Activated effector memory CD4-positive, alpha-beta T cell treated with Interleukin-2 at 50 U/mL for 16 hours (primary cell): Measurements from ENCODE around the gene RAB31.

ENCODE experiments used
- DNase-seq: peaks from one replicate; pipeline ENCODE4 v3.0.0-alpha.2; 2020

RAB31 gene

DNA sequence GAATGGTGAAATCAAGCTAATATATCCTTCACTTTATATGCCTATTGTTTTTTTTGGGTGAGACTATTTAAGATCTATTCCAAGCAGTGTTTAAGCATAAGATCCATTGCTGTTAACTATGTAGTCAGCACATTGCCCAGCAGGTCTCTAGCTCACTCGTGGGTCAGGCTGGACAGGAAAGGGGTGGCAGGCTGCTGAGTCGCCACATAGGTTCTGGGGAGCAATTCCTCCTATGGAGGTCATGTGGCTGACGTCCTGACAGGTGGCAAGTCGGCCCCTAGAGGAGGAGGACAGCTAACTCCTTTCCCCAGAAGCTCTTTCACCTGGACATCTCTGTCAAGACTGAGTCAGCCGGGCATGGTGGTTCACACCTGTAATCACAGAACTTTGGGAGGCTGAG lies 13.9 kb upstream of the RAB31 start:
- DNase-seq: no peak

DNA sequence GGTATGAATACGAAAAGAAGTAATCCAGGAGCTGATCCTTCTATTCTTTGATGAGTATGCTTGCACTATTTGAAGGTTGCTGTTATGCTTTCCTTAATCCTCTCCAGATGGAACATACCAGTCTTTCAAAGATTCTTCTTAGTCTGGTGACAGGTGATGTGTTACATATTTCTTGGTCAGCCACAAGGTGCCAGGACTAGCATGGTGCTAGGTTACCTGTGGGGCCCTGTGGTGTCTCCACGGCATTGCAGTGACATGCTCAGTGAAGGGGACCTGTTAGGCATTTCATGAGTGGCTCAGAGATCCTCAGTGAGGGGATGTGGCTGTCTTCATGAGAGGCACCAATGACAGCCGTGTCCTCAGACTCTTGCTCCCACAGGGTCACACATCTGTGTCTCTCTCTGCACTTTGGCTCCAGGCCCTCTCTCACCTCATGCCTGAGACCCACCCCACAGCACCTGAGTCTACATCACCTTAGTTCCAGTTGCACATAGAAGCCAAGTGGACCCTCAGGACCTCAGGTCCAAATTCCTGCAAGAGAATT lies 13.1 kb upstream of the RAB31 start:
- DNase-seq: no peak

DNA sequence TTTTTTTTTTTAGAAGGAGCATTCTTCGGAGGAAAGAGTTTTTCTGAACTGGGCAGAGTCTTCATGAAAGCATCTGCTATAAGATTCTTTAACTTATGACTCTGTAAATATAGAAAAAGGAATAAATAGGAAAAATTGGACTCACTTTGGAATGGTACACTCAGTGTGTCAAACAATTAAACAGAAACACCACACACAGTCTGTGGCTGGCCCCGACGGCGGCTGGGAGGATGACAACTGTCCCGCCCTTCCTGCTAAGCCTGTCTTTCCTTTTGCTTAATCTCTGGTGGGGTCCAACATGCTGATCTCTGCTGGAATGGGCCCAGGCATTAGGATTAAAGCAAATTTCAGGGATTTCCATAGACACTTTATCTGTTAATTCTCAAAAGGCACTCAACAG lies 12.5 kb upstream of the RAB31 start:
- no peak for DNase-seq

DNA sequence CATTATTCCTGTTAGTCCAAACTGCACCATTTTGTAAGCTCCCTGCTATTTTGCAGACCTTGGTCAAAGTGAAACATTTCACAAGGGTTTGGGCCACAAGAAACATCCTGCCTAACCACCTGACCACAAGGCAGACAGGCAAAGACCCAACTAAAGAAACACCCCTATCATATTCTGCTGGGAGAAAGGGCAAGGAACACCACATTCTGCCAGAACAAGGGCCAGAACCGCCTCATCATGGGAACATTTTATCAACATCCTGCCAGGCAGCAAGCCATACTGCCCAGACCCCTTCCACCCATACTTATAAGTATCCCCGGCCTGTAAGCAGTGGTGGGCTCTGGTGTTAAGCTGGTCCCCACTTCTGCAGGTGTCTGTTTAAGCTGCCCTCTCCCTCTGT lies 12.0 kb upstream of the RAB31 start:
- no peak for DNase-seq

DNA sequence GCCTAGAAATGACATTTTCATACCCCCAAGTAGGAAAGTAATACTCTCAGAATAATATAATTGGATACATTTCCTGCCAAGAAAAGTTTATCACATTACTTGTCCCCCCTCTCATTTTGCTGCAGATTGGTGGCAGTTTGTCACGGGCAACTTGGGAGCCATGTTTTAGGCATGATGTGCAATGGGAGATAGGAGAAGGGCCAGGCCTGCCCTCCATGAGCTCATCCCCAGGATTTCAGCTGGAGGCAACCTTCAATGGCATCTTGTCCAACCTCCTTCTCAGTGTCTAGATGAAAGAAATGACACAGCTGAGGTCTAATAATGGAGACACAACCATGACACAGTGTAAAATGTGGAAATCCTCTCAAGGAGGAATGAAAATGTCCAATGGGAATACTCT lies 11.4 kb upstream of the RAB31 start:
- no peak for DNase-seq

DNA sequence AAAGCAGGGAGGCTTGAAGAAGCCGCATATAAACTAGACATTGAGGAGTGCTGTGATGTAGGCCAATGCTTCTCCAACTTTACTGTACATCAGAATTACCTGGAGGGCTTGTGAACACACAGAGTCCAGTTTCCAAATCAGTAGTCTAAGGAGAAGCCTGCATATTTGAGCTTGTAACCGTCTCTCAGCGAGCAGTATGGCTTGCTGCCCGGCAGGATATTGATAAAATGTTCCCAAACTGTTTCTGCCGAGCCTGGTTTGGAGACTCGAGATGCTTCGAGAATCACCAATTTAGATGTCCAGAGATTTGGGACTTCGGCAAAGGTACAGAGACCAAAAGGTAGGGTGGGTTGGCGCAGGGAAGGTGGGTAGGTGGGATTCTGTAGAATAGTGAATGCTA lies 11.0 kb upstream of the RAB31 start:
- no peak for DNase-seq

DNA sequence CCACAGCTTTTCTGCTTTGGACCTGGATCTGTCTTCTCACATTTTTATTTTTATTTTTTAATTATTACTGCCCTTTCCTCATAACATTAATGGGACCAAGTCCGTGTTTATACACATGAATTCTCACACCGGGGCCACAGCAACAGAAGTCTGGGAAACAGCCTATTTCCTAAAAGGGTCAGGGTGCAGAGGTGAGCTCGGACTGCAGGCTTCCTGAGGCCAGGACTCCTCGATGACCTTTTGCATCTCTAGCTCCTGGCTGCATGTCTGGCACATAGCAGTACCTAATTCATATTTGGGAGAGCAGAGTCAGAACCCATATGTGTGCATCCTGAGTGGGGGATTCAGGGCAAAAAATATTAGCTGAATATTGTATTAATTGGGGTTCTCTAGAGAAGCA lies 9.6 kb upstream of the RAB31 start:
- DNase-seq: no peak

DNA sequence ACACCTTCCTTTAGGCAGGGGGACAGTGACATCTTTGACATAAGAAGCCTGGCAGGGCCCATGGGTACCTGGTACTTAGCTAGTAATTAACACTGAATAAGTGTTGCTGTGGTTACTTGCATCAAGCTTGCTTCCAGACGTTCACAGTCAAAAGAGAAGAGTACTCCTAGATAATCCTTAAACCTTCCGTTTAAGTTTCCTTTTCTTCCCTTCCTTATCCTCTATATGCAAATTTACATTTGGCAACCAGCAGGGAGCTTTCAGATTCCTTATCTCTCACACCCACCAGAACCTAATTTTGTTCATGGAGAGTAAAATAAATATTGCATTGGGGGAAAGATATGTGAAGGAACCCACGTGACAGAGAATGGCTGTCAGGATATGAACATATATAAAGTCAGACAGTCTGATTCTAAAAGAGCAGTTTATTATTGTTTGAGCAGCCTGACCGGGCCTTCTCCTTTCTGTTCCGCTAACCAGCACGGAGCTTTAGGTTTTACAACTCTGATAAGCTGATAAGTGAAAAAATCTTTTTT lies 7.8 kb upstream of the RAB31 start:
- DNase-seq: no peak

DNA sequence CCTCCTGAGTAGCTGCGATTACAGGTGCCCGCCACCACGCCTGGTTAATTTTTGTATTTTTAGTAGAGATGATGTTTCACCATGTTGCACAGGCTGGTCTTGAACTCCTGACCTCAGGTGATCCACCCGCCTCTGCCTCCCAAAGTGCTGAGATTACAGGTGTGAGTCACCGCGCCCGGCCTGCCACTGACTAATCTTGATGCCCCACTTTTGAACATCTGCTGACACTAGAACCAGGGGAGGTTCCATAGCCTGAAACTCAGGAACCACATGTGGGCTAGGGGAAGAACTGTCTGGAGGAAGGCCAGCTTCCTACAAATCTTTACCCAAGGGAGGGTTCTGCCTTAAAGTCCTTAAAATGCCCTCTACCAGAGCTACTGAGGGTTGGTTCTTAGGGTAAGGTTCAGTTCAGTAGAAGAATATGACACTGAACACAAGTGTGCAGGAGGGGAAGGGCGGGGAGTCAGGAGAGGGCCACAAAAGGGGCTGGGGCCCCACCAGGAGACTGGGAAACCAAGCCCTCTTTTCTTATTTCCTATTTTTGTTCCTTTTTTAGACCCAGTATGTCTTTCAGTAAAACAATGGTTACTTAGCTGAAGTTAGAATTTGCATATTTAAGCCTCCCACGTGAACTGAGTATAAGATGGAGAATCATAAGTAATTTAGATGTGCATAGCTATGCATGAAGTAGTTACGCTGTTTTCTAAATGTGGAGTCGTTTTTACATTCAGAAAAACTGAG lies 6.3 kb upstream of the RAB31 start:
- DNase-seq: no peak

DNA sequence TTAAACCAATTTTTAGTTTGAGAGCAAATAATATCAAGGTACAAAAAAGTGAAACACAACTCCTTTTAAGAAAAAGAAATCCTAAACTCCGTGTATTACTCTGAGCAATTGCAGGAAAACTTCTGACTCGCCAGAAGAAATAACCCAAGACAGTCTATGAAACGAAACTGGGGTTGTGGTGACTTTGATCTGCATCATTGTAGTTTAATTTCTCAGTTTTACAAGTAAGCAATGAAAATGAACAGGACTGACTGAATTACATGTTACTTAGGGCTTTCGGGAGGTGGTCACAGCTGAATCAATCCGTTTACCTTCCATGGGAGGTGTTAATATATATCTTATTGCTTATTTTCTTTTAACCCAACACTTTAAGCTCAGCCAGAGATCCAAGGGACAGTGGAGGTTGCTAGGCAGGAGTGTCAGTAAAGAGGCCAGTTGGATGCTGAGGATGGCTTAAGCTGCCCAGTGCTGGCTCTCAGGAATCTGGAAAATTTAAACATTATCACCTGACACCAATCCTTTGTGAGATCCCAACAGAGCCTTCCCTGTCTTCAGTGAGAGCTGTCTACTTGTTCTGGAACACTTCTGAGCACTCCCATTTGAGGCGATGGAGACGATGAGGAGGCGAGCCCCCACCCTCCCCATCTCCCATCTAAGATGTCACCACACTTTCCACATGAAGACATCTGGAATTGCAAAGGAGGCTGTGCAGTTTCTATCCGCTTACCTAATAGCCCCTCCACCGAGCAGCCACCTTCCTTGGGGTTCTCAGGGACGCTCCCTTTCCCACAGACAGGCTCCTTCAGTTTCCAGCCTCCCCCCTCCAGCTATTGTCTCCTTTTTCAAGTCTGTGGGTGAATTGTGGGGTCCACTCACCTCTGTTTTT lies 3.6 kb upstream of the RAB31 start:
- DNase-seq: no peak

DNA sequence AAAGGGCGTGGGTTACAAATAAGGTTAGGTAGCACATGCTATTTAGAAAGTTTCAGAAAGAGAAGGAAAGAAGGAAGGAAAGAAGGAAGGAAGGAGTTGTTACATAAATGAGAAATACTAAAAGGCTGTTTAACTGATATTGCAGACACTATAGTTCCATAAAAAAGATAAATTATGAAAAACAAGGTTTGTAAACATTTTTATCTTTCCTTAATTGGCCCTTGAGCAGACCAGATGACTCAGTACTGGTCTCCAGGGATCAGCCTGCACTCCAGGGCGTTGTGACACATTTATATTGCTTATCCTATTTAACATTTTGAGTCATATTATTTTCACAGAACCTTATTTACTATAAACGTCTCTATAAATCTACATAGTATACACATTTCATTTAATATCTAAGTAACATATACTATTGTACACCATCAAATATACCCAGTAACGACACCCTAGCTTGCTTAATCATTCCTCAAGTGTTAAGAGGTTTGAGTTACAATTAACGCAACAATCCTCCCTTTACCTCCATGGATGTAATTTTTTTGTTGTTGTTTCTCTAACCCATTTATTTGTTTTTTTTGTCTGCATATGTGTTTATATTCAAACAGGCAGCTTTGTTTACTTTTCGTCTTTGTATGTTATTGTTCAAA lies 2.8 kb upstream of the RAB31 start:
- DNase-seq: no peak

DNA sequence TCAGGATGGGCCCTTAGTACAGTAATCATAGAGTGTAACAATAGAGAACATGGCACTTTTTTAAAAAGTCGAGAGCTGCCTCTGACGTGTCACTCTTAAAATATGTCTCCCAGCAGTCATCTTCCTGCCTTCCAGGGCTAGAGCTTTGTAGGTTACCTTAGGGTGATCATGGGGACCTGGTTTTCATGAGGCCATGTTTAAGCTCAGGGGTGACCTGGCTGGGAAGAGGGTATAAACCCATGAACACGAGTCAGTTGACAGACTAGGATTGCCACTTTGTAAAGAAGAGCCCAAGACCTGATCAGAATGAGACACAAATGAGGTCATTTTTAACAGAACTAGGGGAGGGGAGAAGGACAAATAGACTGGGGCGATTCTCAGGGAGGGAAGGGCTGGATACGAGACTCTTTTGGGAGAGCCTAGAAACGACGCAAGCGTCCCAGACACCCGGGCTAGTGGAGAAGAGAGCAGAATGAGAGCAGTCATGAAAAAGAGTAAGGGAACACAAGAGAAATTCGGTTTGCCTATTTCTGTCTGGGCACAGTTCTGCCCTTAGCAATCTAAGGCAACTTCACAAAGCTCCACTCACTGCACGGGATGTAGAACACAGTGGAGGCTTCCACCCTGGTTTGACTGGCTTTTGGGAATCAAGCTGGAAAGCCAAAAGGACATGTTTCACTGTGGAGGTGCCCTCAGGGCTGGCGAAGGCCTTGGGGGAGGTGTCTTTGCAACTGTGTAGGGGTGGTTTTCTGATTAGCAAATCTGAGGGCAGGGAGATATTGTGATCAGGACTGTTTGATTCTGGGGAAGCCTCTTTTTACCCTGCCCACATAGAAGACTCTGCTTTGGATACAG lies 1.8 kb upstream of the RAB31 start:
- DNase-seq: no peak

DNA sequence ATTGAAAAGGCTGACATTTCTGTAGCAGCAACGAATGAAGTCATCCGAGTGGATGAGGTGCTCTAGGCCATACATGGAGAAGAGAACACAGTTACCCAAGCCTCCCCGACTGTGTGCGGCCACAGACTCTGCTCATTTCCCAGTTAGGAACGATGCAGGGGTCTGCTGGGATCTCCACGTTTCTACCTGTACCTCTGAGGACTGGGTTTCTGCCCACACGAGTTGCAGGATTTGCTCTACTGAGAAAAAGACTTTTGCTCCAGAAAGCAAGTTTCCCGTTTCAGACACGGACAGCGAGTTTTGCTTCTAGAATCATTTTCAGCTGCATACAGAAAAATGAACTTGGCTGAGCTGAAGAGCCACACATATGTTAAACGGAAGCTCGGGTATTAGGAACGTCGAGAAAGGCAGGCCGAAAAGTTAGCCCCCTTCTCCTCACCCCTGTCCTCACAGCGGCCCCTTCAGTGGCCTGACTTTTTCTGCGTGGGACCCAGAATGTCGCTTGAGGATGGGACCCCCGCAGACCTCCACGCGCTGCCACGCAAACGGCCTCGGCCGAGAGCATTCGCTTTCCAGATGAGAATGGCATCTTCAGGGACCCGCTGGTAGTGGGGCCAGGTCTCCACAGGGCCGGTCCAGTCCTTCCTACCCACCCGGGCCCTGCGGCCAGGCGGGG lies 582 bp upstream of the RAB31 start:
- DNase-seq: no peak

DNA sequence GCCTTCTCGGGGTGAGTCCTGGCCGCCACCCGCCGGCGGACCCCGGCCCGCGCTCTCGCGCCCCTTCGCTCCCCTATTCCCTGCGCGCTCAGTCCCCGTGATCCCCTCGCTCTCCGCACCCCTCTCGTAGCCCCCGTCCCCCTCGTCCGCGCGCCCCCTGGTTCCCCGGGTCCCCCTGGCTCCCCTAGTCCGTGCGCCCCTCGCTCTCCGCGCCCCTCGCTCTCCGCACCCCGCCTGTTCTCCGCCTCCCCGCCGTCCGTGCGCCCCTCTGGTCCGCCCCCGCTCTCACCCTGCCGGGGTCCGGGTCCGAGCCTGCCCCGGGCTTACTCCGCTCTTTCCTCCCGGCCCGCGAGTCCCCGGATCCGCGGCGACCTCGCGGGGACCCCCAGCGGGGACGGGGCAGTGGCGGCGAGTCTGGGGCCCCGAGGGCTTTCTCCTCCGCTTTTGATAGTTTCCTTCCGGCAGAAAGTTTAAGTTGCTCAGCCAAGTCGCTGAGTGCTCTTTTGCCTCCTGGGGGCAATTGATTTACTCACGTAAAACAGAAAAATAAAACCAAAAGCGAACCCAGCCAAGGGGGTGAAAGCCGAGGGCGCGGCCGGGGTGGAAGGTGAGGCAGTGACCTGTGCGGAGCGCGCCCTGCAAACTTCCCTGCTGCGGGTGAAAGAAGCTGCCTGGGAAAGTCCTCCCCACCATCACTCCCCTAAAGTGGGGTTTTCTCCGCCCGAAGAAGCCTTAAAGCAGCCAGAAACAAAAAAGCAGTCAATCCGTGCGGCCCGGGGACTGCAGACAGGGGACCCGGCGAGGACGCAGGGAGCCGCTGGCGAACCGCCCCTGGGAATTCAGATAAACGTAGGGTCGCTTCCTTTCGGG lies 568 bp downstream of the RAB31 start:
- no peak for DNase-seq

DNA sequence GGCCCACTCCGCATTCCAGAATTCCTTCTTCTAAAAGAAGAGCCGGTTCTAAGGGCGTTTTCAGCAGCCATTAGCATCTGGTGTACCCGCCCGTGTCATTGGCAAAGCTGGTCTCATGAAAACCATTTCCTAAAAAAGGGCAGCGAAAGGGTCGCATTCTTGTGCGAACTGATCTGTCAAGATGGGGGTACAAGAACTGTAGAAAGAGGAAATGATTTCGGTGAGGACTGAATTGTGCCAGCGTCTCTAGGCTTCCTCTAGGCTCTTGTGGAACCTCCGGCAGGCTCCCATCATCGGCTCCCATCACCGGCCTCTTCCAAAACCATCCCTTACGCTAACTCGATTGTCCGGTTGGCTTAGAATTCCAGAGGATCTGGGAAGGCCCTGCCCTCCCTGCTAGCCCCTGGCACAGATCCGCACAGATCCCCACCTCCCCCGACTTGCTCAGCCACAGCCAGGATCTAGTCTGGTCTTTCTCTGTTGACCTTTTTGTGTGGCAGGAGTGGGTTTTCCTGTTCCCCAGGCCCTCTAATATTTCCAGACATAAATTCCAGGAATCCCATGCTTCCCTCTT lies 1.3 kb downstream of the RAB31 start:
- no peak for DNase-seq

DNA sequence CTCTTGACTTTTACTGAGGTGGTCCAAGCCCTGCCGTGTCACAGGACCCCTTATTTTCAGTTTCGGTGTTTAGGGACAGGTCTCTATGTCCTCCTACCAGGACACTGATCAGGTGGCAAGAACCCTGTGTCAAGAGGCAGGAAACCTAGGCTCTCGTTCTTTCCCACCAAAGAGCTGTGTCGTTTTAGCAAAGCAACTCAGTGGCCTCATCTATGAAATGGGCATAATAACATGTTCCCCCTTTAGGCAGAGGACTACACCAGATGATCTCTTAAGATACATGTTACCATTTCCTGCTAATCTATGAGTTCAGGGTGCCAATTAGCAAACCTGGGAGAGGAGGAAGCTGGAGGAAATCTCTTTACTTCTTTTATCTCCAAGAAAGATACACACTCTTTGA lies 1.9 kb downstream of the RAB31 start:
- no peak for DNase-seq

DNA sequence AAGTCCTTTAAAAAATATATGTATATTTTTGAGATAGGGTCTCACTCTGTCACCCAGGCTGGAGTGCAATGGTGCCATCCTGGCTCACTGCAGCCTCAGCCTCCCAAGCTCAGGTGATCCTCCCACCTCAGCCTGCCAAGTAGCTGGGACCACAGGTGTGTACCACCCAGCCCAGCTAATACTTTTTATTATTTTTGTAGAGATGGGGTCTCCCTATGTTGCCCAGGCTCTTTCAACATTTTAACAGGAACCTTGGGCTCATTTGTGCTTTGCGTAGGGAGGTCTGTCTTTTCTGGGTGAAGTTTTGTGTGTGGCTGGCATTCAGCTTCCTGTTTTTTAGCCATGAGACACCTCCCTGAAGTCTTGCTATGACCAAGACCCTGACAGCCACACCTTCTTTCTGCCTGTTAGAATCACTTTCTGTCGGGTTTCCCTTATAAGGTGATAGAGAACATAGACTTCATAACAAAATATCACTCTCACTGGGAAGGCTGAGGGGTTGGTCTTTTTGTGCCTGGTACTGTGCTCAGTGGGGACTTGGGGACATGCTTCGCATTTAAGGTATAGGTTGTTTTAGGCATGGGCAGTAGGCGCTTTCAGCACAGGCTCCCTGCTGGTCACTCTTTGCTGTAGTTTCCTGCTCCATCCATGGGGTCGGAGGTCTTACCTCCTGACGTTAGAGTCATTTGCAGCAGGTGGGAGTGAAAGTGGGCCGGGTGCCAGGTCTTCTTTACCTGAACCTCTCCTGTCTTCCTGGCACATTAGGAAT lies 3.4 kb downstream of the RAB31 start:
- no peak for DNase-seq

DNA sequence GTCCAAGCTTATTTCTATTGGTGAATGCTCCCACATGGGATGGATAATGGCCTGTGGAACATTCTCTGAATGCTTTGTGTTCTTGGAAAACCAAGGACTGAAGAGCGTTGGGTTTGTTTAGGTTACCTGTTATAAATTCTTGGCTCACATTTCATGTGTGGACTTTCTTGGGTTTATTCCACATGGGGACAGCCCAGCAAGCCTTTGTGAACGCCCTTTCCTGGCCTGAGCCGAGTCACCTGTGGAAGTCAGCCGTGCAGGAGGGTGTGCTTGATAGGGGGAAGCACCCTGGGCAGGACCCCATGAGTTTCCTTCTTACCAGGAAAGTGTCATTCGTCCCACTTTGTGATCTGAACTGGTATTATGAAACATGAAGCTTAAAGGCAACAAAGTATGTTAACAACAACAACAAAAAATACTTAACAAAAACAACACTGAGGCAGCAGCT lies 4.1 kb downstream of the RAB31 start:
- no peak for DNase-seq

DNA sequence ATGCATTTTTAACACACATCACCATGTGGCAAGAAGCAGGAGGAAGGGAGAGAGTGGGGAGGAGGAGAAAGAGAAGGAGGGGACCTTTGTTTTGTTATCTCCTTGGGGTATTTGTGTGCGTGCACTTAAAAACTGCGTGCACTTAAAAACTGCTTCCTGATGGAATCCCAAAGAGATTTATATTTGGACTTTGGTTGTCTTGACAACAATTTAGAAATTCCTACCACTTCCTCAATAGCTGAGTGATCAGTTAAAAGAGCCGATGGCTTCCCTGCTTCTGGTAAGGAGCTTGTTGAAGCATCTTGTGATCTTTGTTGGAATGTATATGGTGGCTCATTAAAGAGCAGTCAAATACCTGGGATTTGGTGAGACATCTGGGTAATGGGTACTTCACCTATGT lies 4.5 kb downstream of the RAB31 start:
- no peak for DNase-seq
